Adipose tissue (tissue), 3 donors: ENCODE data around the gene DAPK1. TPM values are rescaled to one million over a fixed set of nuclear protein-coding genes. Genes with fewer than 3 reads are reported as not detected.

Source experiments
- H3K27ac ChIP-seq: one replicate; pipeline ENCODE4 v1.5.1; 2013; ENCODE audit warnings: low read depth, low read length
- WGBS, 3 donors: extraction: QIAGEN DNeasy Blood & Tissue Kit; methylation state at CpG; one replicate each; pipeline ENCODE4 v1.1.7; 2013; 5-methylcytosine and 5-hydroxymethylcytosine counted together
- polyA plus RNA-seq, 3 donors: library from polyadenylated mRNA; stranded (reverse); fragments of 200-250 nt; gene quantifications; one replicate each; pipeline ENCODE4 v1.2.3, GENCODE V29; 2013
- donor health status: healthy with polysubstance abuse.
- donor health status: Bipolar disorder and iron deficiency.
- donor health status: healthy.

DAPK1 gene
- polyA plus RNA-seq, 3 donors, result 7.4 to 39.8 (median 12.8) TPM

GRCh38 chr9:87681271-87682061 lies 183.8 kb downstream of the DAPK1 start:
- WGBS, 3 donors, result 84 to 92% (median 87%) methylated on average over 11 of the region's 11 CpGs
- no peak overlapping the region for H3K27ac ChIP-seq

- WGBS, 3 donors, result 20 to 63% (median 56%) methylated on average over 4 of the region's 4 CpGs
- no peak overlapping the region for H3K27ac ChIP-seq
Observed at GRCh38 chr9:87682085-87682484, 184.4 kb downstream of the DAPK1 start.

- no peak overlapping the region for H3K27ac ChIP-seq
- 46 to 94% (median 92%) methylated on average over 4 of the region's 4 CpGs for WGBS, 3 donors
Observed at GRCh38 chr9:87682618-87683017, 185.0 kb downstream of the DAPK1 start.

DNA sequence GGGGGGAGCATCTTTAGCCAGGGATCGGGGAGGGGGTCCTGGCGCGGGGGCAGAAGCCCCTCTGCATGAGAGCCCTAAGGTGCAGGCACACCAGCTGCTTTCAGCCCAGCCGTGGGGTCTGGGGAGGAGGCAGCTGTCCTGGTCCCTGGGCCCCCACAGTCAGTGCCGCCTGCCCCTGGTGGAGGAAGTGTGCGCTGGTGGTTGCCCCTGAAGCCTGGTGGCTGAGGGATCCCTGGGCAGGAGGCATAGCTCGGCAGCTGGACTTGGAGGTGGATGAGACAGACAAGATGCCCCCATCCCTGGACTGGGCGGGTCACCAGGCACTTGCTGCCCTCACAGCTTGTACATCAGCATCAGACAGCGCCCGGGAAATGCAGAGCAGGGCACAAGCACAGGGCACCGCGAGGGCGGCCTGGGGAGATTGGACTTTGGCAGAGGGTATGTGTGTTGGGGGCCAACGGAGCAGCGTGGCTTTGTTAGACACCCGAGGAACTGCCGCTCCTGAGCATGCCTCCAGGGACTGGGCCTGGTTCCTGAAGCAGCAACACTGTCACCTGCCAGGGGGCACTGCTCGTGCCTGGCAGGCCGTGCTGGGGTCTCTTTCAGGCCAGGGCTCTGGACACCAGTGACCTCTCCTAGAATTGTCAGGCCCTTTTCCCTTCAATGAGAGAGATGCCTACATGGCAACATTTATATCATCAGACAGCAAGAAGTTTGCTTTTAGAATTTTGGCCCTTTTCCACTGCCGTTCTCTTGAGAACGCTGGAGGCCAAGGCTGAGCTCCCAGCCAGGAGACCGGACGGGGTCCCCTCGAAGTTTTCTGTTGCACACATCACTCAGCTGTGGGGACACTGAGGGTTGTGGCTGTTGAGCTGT lies 186.3 kb downstream of the DAPK1 start:
- 73 to 84% (median 81%) methylated on average over 24 of the region's 24 CpGs for WGBS, 3 donors
- H3K27ac ChIP-seq, result no peak overlapping the region

- WGBS, 3 donors, result 18 to 65% (median 48%) methylated on average over 11 of the region's 11 CpGs
- no peak overlapping the region for H3K27ac ChIP-seq
Observed at GRCh38 chr9:87684627-87685219, 187.1 kb downstream of the DAPK1 start.

DNA sequence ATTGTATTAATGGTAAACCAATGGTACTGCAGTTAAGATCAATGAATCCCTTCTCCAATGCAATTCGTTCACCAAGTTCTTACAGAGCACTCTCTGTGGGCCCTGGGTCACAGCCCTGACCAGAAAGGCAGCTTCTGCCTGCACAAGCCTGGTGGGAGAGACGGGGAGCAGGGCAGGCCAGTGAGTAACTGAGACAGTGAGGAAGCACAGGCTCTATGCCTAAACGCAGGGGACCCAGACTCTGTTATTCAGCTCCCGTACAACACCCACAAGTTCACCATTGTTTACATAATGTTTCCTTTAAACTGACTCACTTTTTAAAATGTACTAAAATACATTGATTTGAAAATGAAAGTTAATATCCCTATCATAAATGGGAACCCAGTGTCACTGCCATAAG lies 187.8 kb downstream of the DAPK1 start:
- WGBS, 3 donors, result 62 to 85% (median 65%) methylated on average over 4 of the region's 4 CpGs
- no peak overlapping the region for H3K27ac ChIP-seq

GRCh38 chr9:87685871-87686519 lies 188.3 kb downstream of the DAPK1 start:
- WGBS, 3 donors, result 50 to 82% (median 50%) methylated on average over 14 of the region's 14 CpGs
- no peak overlapping the region for H3K27ac ChIP-seq

DNA sequence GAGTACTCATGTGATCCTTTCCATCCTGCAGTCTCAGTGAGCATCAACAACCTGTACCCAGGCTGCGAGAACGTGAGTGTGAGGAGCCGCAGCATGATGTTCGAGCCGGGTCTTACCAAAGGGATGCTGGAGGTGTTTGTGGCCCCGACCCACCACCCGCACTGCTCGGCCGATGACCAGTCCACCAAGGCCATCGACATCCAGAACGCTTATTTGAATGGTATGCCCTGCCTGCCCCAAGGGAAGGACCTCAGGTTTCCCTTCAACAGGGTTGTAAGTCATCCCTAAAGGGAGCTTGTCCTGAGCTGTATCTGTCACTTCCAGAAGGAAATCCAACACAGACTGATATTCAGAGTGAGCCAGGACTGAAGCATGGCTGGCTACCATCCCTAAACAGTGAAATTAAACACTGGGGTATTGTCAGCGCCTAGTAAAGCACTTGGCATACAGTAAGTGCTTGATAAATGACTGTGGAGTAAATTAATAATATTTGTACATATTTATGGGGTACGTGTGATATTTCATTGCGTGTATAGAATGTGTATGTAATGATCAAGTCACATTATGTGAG lies 188.9 kb downstream of the DAPK1 start:
- no peak overlapping the region for H3K27ac ChIP-seq
- WGBS, 3 donors, result 93 to 94% (median 94%) methylated on average over 14 of the region's 14 CpGs

- no peak overlapping the region for H3K27ac ChIP-seq
- WGBS, 3 donors, result 57 to 87% (median 83%) methylated on average over 4 of the region's 4 CpGs
Observed at GRCh38 chr9:87687207-87687606, 189.5 kb downstream of the DAPK1 start.

DNA sequence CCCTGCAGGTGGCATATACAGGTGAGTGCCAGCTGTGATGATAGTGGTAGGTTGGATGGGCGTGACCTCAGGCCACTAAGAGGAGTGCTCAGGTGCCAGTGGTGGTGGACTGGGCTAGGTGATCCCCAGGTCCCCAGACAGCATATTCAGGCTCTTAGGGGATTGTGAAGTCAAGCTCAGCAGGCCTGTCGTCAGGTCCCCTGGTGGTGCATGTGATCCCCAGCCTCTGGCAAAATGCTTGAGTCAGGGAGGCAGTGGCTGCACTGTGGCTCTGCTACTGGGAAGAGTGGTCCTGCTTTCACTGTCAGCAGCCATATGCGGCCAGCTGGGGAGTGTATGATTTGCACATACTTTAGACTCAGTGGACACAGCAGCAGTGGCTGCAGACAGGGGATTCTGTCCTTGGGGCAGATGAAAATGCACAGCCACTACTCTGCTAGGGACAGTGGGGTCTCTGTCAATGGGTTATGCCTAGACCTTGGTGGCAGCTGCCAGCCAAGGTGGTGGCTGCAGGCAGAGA lies 196.6 kb downstream of the DAPK1 start:
- H3K27ac ChIP-seq, result no peak overlapping the region
- WGBS, 3 donors, result 93 to 97% (median 95%) methylated on average over 3 of the region's 3 CpGs

DNA sequence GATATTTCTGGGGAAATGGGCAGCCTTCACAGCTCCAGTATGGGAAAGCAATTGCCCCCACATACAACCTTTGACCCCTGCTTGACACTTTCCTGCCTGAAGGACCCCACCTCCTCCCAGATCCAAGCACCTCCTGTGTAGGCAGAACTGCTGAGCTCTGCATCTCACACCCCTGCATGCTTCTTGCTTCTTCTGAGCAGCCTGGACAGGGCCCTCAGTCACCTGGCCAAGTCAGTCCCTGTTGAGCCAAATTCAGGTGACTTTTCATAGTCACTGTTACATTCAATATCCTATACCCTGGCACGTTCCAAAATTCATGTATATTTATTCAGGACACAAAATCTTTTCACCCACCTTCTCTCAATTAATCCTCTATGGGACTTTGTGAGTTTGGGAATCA lies 197.9 kb downstream of the DAPK1 start:
- WGBS, 3 donors, result 76 to 89% (median 77%) methylated on average over 1 of the region's 1 CpG
- H3K27ac ChIP-seq, result no peak overlapping the region

DNA sequence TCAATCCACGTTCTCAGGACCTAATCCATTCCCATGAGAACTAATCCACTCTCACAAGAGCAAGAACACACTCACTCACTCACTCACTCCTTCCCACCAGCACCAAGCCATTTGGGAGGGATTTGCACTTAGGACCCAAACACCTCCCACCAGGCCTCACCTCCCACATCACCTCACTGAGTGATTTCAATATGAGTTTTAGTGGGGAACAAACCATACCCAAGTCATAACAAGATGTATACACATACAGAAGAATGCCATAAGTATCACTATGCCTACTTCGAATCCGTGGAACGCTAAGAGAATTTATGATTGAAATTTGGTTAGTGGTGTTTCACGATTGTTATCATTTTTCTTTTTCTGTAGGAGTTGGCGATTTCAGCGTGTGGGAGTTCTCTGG lies 199.0 kb downstream of the DAPK1 start:
- H3K27ac ChIP-seq, result no peak overlapping the region
- 81 to 87% (median 86%) methylated on average over 7 of the region's 7 CpGs for WGBS, 3 donors

GRCh38 chr9:87698069-87698809 lies 200.6 kb downstream of the DAPK1 start:
- H3K27ac ChIP-seq, result no peak overlapping the region
- 84 to 93% (median 92%) methylated on average over 14 of the region's 14 CpGs for WGBS, 3 donors

DNA sequence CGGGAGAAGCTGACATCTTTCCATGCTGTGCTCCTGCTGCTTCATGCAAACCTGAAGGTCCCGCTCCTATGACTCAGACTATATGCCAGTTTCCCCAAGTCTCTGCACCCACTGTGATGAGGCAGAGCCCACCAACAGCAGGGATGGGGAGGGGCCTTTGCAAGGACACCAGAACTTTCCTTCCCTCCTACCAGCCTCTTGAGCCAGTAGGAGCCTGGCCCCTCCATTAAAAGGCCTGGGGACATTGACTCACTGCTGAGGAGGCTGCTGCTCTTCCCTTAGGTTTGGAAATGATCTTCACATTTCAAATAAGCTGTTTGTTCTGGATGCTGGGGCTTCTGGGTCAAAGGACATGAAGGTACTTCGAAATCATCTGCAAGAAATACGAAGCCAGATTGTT lies 202.2 kb downstream of the DAPK1 start:
- whole genome bisulfite sequencing, 3 donors, result 95 to 96% (median 95%) methylated on average over 4 of the region's 4 CpGs
- no peak overlapping the region for H3K27ac ChIP-seq

DNA sequence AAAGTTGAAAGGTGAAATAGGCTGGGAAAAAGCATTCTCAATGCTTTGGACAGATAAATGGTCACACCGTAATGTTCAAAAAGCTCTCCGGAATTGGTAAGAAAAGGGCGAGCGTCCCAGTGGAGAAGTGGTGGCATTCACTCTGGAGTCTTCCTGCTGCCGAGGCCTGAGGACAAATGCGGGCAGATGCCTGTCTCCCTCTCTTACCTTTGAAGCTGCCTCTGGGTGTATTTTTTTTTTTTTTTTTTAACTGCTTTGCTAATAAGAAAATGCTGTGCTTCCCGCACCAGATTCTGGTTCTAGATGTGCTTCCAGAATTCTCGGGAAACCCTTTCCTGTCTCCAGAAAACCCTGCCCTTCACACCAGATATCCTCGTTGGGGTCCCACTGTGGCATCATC lies 203.8 kb downstream of the DAPK1 start:
- no peak overlapping the region for H3K27ac ChIP-seq
- WGBS, 3 donors, result 91 to 95% (median 92%) methylated on average over 9 of the region's 9 CpGs

GRCh38 chr9:87701931-87702421 lies 204.3 kb downstream of the DAPK1 start:
- no peak overlapping the region for H3K27ac ChIP-seq
- WGBS, 3 donors, result 82 to 85% (median 83%) methylated on average over 6 of the region's 6 CpGs

DNA sequence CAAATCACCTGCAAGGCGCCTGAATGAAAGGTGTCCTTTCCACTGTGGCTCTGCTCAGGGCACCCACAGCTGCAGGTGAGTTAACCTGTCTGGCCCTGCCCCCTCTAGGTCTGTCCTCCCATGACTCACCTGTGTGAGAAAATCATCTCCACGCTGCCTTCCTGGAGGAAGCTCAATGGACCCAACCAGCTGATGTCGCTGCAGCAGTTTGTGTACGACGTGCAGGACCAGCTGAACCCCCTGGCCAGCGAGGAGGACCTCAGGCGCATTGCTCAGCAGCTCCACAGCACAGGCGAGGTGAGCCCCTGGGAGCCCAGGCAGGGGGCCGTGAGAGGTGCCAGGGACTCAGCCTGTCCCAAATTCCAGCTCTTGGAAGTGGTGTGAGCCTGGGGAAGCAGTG lies 205.3 kb downstream of the DAPK1 start:
- no peak overlapping the region for H3K27ac ChIP-seq
- 92 to 96% (median 95%) methylated on average over 9 of the region's 9 CpGs for WGBS, 3 donors
